ENCODE results near the gene HAGHL. TPM values are rescaled to one million over a fixed set of nuclear protein-coding genes. Genes with fewer than 3 reads are reported as not detected.

HAGHL gene
- total and polyA plus RNA-seq, 2 of the 8 experiments (the other 6 are each of a cell fraction or from before 2014, with no cell fraction given) = 26.6 to 26.9 TPM

DNA sequence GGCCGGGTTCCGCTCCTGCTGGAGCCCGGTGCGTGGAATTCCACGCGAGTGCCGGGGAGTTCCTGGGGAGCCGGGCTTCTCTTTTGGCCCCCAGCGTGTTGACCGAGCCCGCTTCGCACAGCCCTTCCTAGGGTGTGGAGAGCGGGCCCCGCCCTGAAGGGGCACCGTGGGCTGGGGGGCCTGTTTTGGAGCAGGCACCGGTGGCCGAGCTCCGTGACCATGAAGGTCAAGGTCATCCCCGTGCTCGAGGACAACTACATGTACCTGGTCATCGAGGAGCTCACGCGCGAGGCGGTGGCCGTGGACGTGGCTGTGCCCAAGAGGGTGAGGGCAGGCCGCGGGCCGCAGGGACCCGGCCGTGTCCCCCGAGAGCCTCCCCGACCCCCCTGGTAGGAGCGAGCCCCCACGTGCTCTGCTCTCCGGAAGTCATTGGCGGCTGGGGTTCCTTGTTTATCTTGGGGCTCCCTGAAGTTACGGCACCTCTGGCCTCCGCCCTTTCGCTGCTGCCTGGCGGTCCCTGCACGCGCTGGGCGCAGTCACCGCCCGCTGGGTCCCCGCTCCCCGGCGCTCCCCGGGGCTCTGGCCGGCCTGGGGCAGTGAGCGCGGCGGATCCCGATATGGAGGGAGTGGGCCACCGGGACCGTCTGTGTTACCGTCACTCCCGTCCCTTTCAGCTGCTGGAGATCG is 528 bp downstream of the HAGHL start:
- H3K23me2 ChIP-seq (ENCODE audit: low read depth, low read length) = peaks cover 19% of the 10 kb centered on the region; the same call in 1 of the 2 replicates
- no peak overlapping the region for H2AFZ ChIP-seq (ENCODE audit: low read length)
- peak overlapping the region; percentile 60 for H3K18ac ChIP-seq (ENCODE audit: extremely low read depth, low read length)
- no peak overlapping the region for H2BK120ac ChIP-seq (replicated peaks; ENCODE audit: low read depth, low read length)
- 0 out of 2 replicates have a peak overlapping the region, but pooled peaks have one; percentile 24 for H2BK5ac ChIP-seq (ENCODE audit: low read depth, low read length)
- H4K91ac ChIP-seq (replicated peaks; ENCODE audit: insufficient read length, low read length) = peak overlapping the region; percentile 93
- no peak for DNase-seq (ENCODE audit: low read depth in 1 of 2, low spot score in 2 of 2)
- peak overlapping the region in 2 of 4 experiments; percentile 22 to 37; a peak in 3 of 7 replicates for H3K9ac ChIP-seq (replicated peaks in 1 of 4; ENCODE audit: extremely low read depth in 1 of 4, low read depth in 3 of 4, low read length in 3 of 4)
- H2BK20ac ChIP-seq (ENCODE audit: low read length) = 0 out of 2 replicates have a peak overlapping the region, but pooled peaks have one; percentile 80
- no peak overlapping the region for H3K56ac ChIP-seq (replicated peaks; ENCODE audit: insufficient read length, low read depth, low read length)
- H2BK12ac ChIP-seq (ENCODE audit: low read depth, low read length) = no peak overlapping the region; the same call in 1 of the 2 replicates
- peak overlapping the region; percentile 99 for H3K4ac ChIP-seq (replicated peaks; ENCODE audit: insufficient read length, low read depth, low read length)
- no peaks in the 10 kb centered on the region for H3K36me3 ChIP-seq (ENCODE audit: control insufficient read depth in 2 of 4, insufficient read depth in 4 of 4, low read length in 3 of 4)
- H2AK5ac ChIP-seq (ENCODE audit: low read depth, low read length) = 0 out of 2 replicates have a peak overlapping the region, but pooled peaks have one; percentile 75
- 2% methylated on average over 28 of the region's 61 CpGs; no CpG with 5 or more reads in 1 of the 2 experiments for WGBS, 2 experiments (ENCODE audit: extremely low coverage in 1 of 2, insufficient coverage in 1 of 2, insufficient read length in 1 of 2, insufficient replicate concordance in 2 of 2, low coverage in 1 of 2, low lambda C conversion rate in 2 of 2, missing lambda C conversion rate in 1 of 2)
- POLR2A ChIA-PET (ENCODE audit: partially characterized antibody) = interaction anchor here (0.8 to 23.0 kb wide), 10 partner anchors 11 to 76 kb away, joined by 3 to 353 read pairs (median 4); partner anchors contain the start of genes ANTKMT, CCDC78, CHTF18 and CIAO3
- H3K27me3 ChIP-seq (replicated peaks in 1 of 4; ENCODE audit: control insufficient read depth in 3 of 4, extremely low read depth in 1 of 4, insufficient read depth in 3 of 4, low read length in 3 of 4) = peaks cover 0 to 16% (median 5%) of the 10 kb centered on the region in 4 experiments; a peak in 4 of 7 replicates
- H4K8ac ChIP-seq (ENCODE audit: extremely low read depth, insufficient read depth, low read length) = peak overlapping the region; percentile 68; the same call in 1 of the 2 replicates
- no peak overlapping the region for H4K5ac ChIP-seq (ENCODE audit: insufficient read length, low read depth, low read length)
- peaks cover under 1 to 14% of the 10 kb centered on the region in 2 experiments for H4K20me1 ChIP-seq (replicated peaks in 1 of 2; ENCODE audit: control insufficient read depth in 1 of 2, insufficient read depth in 2 of 2, low read length in 2 of 2)
- peak overlapping the region; percentile 93 to 99 for H3K4me2 ChIP-seq (ENCODE audit: insufficient read depth in 1 of 2, low read depth in 2 of 2, low read length in 2 of 2)
- H3K14ac ChIP-seq (ENCODE audit: insufficient read length) = no peak overlapping the region
- H3K23ac ChIP-seq (ENCODE audit: insufficient read length) = no peak overlapping the region
- H3K4me1 ChIP-seq (replicated peaks in 1 of 4; ENCODE audit: control insufficient read depth in 3 of 4, insufficient read depth in 4 of 4, low read length in 3 of 4) = peaks cover 0 to 14% (median 8%) of the 10 kb centered on the region in 4 experiments; a peak in 5 of 7 replicates
- no peaks in the 10 kb centered on the region for H3K79me1 ChIP-seq (ENCODE audit: low read depth, low read length)
- H2BK15ac ChIP-seq (ENCODE audit: low read length) = no peak overlapping the region
- peak overlapping the region; percentile 33 to 83 (median 46) for H3K4me3 ChIP-seq (ENCODE audit: extremely low read depth in 1 of 4, insufficient read depth in 2 of 4, low read depth in 3 of 4, low read length in 4 of 4)
- H3K79me2 ChIP-seq (ENCODE audit: control insufficient read depth in 1 of 2, insufficient read depth in 2 of 2, low read length in 2 of 2) = no peaks in the 10 kb centered on the region
- CTCF ChIA-PET (ENCODE audit: partially characterized antibody) = interaction anchor here (32.4 to 35.8 kb wide), 3 partner anchors 9 to 57 kb away, joined by 424 to 977 read pairs (median 977); partner anchors contain the start of genes ANTKMT, CCDC78, CHTF18 and CIAO3
- no peak for FAIRE-seq
- peak overlapping the region; percentile 3; the same call in 1 of the 2 replicates for H3K27ac ChIP-seq (ENCODE audit: low read depth, low read length)
- TF ChIP-seq, protein P1, sequence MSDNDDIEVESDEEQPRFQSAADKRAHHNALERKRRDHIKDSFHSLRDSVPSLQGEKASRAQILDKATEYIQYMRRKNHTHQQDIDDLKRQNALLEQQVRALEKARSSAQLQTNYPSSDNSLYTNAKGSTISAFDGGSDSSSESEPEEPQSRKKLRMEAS (IDR thresholded peaks at IDR 0.05) = peak; percentile 65
- TF ChIP-seq JUN (IDR thresholded peaks at IDR 0.05; ENCODE audit: low read depth, low read length) (no peak), TEAD4 (IDR thresholded peaks at IDR 0.05; ENCODE audit: low read depth, low read length) (no peak), POLR2A (IDR thresholded peaks at IDR 0.05; ENCODE audit: control extremely low read depth in 1 of 2, low read depth in 2 of 2, low read length in 2 of 2) (0 out of 3 replicates have a peak, but pooled peaks of 1 of the 2 experiments have one; percentile 8), BACH1 (IDR thresholded peaks at IDR 0.05; ENCODE audit: low read length) (peak; percentile 93), HDAC2 (IDR thresholded peaks at IDR 0.05; ENCODE audit: borderline replicate concordance in 1 of 2, low read depth in 2 of 2, low read length in 2 of 2) (peak; percentile 14 to 48; a peak in 1 of 4 replicates), PHF8 (conservative IDR thresholded peaks at IDR 0.05; ENCODE audit: low read depth, low read length) (0 out of 2 replicates have a peak, but pooled peaks have one; percentile 19), KDM4A (IDR thresholded peaks at IDR 0.05; ENCODE audit: low read depth, low read length, severe bottlenecking) (peak; percentile 54)
- H3K9me3 ChIP-seq (ENCODE audit: insufficient read depth in 2 of 2, low read depth in 1 of 2, low read length in 1 of 2) = no peaks in the 10 kb centered on the region

Data from H1 (cell line).